HuH-7 (cell line): Measurements from ENCODE around the gene TEX38.
"Not testable (repeated sequence)": the region's sequence is repeated elsewhere in the genome, so short reads cannot be mapped to it uniquely, and the experiment has no call there.

Source experiments
- DNase-seq: peaks from one replicate; pipeline ENCODE4 v3.0.0; 2011; ENCODE audit warnings: low spot score

The TEX38 gene

GRCh38 chr1:46655848-46656247, 15.8 kb upstream of the TEX38 start:
- DNase-seq, result no peak

- no peak for DNase-seq
These were observed 15.0 kb upstream of the TEX38 start for GRCh38 chr1:46656643-46657042.

- DNase-seq, result no peak
These were observed 13.9 kb upstream of the TEX38 start for GRCh38 chr1:46657775-46658174.

- no peak for DNase-seq
These were observed 12.3 kb upstream of the TEX38 start for GRCh38 chr1:46659307-46659870.

GRCh38 chr1:46660116-46660515, 11.5 kb upstream of the TEX38 start:
- DNase-seq, result not testable (repeated sequence)

- not testable (repeated sequence) for DNase-seq
These were observed 8.7 kb upstream of the TEX38 start for GRCh38 chr1:46662919-46663318.

- no peak for DNase-seq
These were observed 5.7 kb upstream of the TEX38 start for GRCh38 chr1:46665983-46666382.

- peak; percentile 60 for DNase-seq
These were observed 3.6 kb upstream of the TEX38 start, which contains the start of gene ATPAF1 for GRCh38 chr1:46667782-46668760. ATPAF1 (minus strand) TSS chr1:46668364; CDS start chr1:46668322, 42 bp downstream.

GRCh38 chr1:46670134-46670533, 1.5 kb upstream of the TEX38 start:
- DNase-seq, result no peak

GRCh38 chr1:46672696-46673095, 1.0 kb downstream of the TEX38 start:
- no peak for DNase-seq

GRCh38 chr1:46673749-46674182, 2.1 kb downstream of the TEX38 start:
- no peak for DNase-seq

GRCh38 chr1:46675549-46676314, 4.1 kb downstream of the TEX38 start:
- DNase-seq, result no peak

GRCh38 chr1:46676531-46676930, 4.9 kb downstream of the TEX38 start:
- no peak for DNase-seq

GRCh38 chr1:46677339-46677738, 5.7 kb downstream of the TEX38 start:
- DNase-seq, result no peak

GRCh38 chr1:46679789-46680573, 8.3 kb downstream of the TEX38 start:
- DNase-seq, result no peak

GRCh38 chr1:46681333-46682034, 9.8 kb downstream of the TEX38 start:
- DNase-seq, result no peak

GRCh38 chr1:46682064-46682463, 10.4 kb downstream of the TEX38 start:
- no peak for DNase-seq

- DNase-seq, result no peak
These were observed 13.0 kb downstream of the TEX38 start for GRCh38 chr1:46684670-46685069.

- no peak for DNase-seq
These were observed 14.6 kb downstream of the TEX38 start for GRCh38 chr1:46686255-46686654.

GRCh38 chr1:46687093-46687659, 15.5 kb downstream of the TEX38 start:
- no peak for DNase-seq
